ENCODE data around the gene SECTM1. TPM values are rescaled to one million over a fixed set of nuclear protein-coding genes. Genes with fewer than 3 reads are reported as not detected.

Gene SECTM1
- total RNA-seq, 1 donor from 2014 or later = not detected

- ChIA-PET POLR2A (interaction anchor here (0.5 to 0.7 kb wide), 3 partner anchors 8 to 294 kb away, joined by 3 to 6 read pairs (median 5); no protein-coding TSS in a partner anchor), CTCF (interaction anchor here (0.7 kb wide), 1 partner anchor 12 kb away, joined by 3 read pairs; no protein-coding TSS in a partner anchor)
- H3K36me3 Mint-ChIP-seq (ENCODE audit: low read depth) = no peaks in the 10 kb centered on the region
- H3K9me3 Mint-ChIP-seq = no peaks in the 10 kb centered on the region
- intact Hi-C loops (cut with micrococcal nuclease) = no loop called here
- peaks cover 10% of the 10 kb centered on the region for H3K27me3 Mint-ChIP-seq
- H3K4me1 Mint-ChIP-seq = no peaks in the 10 kb centered on the region
- ATAC-seq (ENCODE audit: low read depth) (no peak), DNase-seq (no peak)
- no peak overlapping the region for H3K4me3 Mint-ChIP-seq
- H3K27ac Mint-ChIP-seq = no peak overlapping the region
- no peak for TF ChIP-seq CTCF (IDR thresholded peaks at IDR 0.05)
Measured at GRCh38 chr17:82344175-82344907, 10.8 kb upstream of the SECTM1 start.

- Mint-ChIP-seq H3K9me3 (no peaks in the 10 kb centered on the region), H3K4me1 (no peaks in the 10 kb centered on the region), H3K4me3 (no peak overlapping the region), H3K27me3 (peaks cover 10% of the 10 kb centered on the region), H3K36me3 (ENCODE audit: low read depth) (no peaks in the 10 kb centered on the region), H3K27ac (no peak overlapping the region)
- ATAC-seq (ENCODE audit: low read depth) (no peak), DNase-seq (no peak)
- POLR2A ChIA-PET = interaction anchor here (0.6 to 0.7 kb wide), 2 partner anchors 116 to 294 kb away, joined by 3 to 6 read pairs; no protein-coding TSS in a partner anchor
- CTCF ChIA-PET = interaction anchor here (0.7 kb wide), 1 partner anchor 11 kb away, joined by 3 read pairs; no protein-coding TSS in a partner anchor
- intact Hi-C loops (cut with micrococcal nuclease) = no loop called here
- no peak for TF ChIP-seq CTCF (IDR thresholded peaks at IDR 0.05)
Measured at GRCh38 chr17:82343560-82343959, 10.0 kb upstream of the SECTM1 start.

- Mint-ChIP-seq H3K4me3 (no peak overlapping the region), H3K9me3 (no peaks in the 10 kb centered on the region), H3K4me1 (no peaks in the 10 kb centered on the region), H3K27me3 (peaks cover 10% of the 10 kb centered on the region), H3K36me3 (ENCODE audit: low read depth) (no peaks in the 10 kb centered on the region), H3K27ac (no peak overlapping the region)
- ChIA-PET CTCF (no interaction called here), POLR2A (no interaction called here)
- intact Hi-C loops (cut with micrococcal nuclease) = no loop called here
- TF ChIP-seq CTCF (IDR thresholded peaks at IDR 0.05) = no peak
- no peak for ATAC-seq (ENCODE audit: low read depth)
- no peak for DNase-seq
Measured at GRCh38 chr17:82342361-82343079, 9.0 kb upstream of the SECTM1 start.

- ChIA-PET POLR2A (interaction anchor here (1.3 kb wide), 1 partner anchor 9 kb away, joined by 3 read pairs; no protein-coding TSS in a partner anchor), CTCF (no interaction called here)
- no peaks in the 10 kb centered on the region for H3K9me3 Mint-ChIP-seq
- no peak for TF ChIP-seq CTCF (IDR thresholded peaks at IDR 0.05)
- DNase-seq (no peak), ATAC-seq (ENCODE audit: low read depth) (no peak)
- no peak overlapping the region for H3K4me3 Mint-ChIP-seq
- no peaks in the 10 kb centered on the region for H3K36me3 Mint-ChIP-seq (ENCODE audit: low read depth)
- intact Hi-C loops (cut with micrococcal nuclease) = no loop called here
- H3K27ac Mint-ChIP-seq = no peak overlapping the region
- peaks cover 12% of the 10 kb centered on the region for H3K4me1 Mint-ChIP-seq
- peaks cover 5% of the 10 kb centered on the region for H3K27me3 Mint-ChIP-seq
Measured at GRCh38 chr17:82339634-82340580, 6.3 kb upstream of the SECTM1 start.

Data from activated B cell treated with CpG ODN at 0.5 μM for 24 hours (primary cell).